HCT116 (cell line): Measurements from ENCODE around the gene PACSIN2. TPM values are rescaled to one million over a fixed set of nuclear protein-coding genes. Genes with fewer than 3 reads are reported as not detected.

Experiments
- ATAC-seq: fragments of 200-7000 bp; cut with Tn5 transposase; 2 replicates; pipeline ENCODE4 v1.9.1; 2020; ENCODE audit warnings: mild to moderate bottlenecking, moderate library complexity
- BruUV-seq: library from RNA; stranded (reverse); fragments of 400-500 nt; replicated peaks from 2 replicates; lab custom pipeline; 2021; lab: Mats Ljungman, UMichigan
- CTCF ChIA-PET: fragments of 300-600 bp; sonication (Branson Sonifier 250); formaldehyde crosslinking; loops from one replicate; lab custom pipeline; 2021; ENCODE audit warnings: antibody characterized with exemption; lab: Charles Lee
- POLR2A ChIA-PET: fragments of 300-600, 350-600 bp; sonication (Branson Sonifier 250); formaldehyde crosslinking; loops from one replicate; lab custom pipeline; 2021; ENCODE audit warnings: antibody characterized with exemption; lab: Charles Lee
- RAD21 ChIA-PET, 2 experiments: fragments of 300-600 bp; sonication (Branson Sonifier 250); formaldehyde crosslinking; loops; one replicate each; lab custom pipeline; 2023; ENCODE audit warnings: low total read pairs in 2 of 2; ENCODE audit not compliant: uncharacterized antibody in 2 of 2, unreplicated experiment in 2 of 2, low non-redundant PET in 1 of 2; lab: Charles Lee
- DNase-seq: peaks from one replicate; pipeline ENCODE4 v3.0.0-alpha.2; 2010; ENCODE audit warnings: low read depth, low spot score
- H2AFZ ChIP-seq: fragments of 200-600 bp; shearing (Covaris generic), sonication (generic); 2 replicates; pipeline ENCODE4 v1.6.1; 2017; ENCODE audit warnings: low read depth, mixed run types, mixed read lengths, antibody characterized with exemption, low read length; ENCODE audit not compliant: poor library complexity, severe bottlenecking
- H3K27ac ChIP-seq: 2 replicates; pipeline ENCODE4 v1.5.1; 2012; ENCODE audit warnings: low read depth, low read length
- H3K27me3 ChIP-seq: fragments of 200-600 bp; sonication (generic); 2 replicates; pipeline ENCODE4 v1.6.1; 2016; ENCODE audit warnings: mixed run types, low read length, mixed read lengths; ENCODE audit not compliant: insufficient read depth
- H3K36me3 ChIP-seq, 2 experiments: fragments of 200-500 bp in 1 of 2; fragments of 200-600 bp in 1 of 2; sonication (Bioruptor generic) in 1 of 2; sonication (generic) in 1 of 2; 2 replicates each; pipeline versions ENCODE4 v1.5.1 to v1.6.1; 2014 to 2016; ENCODE audit warnings: low read length in 2 of 2, inconsistent platforms in 1 of 2, mixed read lengths in 1 of 2, mixed run types in 1 of 2; ENCODE audit not compliant: insufficient read depth in 2 of 2, control insufficient read depth in 1 of 2
- H3K4me1 ChIP-seq, 2 experiments: fragments of 200-600 bp in 1 of 2; sonication (generic) in 1 of 2; 2 replicates each; pipeline versions ENCODE4 v1.5.1 to v1.6.1; 2012 to 2017; ENCODE audit warnings: low read length in 2 of 2, inconsistent platforms in 1 of 2, mild to moderate bottlenecking in 1 of 2, mixed read lengths in 1 of 2, mixed run types in 1 of 2, moderate library complexity in 1 of 2; ENCODE audit not compliant: insufficient read depth in 2 of 2, control insufficient read depth in 1 of 2
- H3K4me2 ChIP-seq: fragments of 200-600 bp; sonication (generic); 2 replicates; pipeline ENCODE4 v1.6.1; 2017; ENCODE audit warnings: mixed run types, low read length, mixed read lengths
- H3K4me3 ChIP-seq, 2 experiments: fragments of 200-600 bp in 1 of 2; sonication (generic) in 1 of 2; replicated peaks in 1 of 2; 2 replicates each; pipeline ENCODE4 v1.5.1; 2011 to 2016; ENCODE audit warnings: low read length in 2 of 2, control low read depth in 1 of 2, low read depth in 1 of 2, mild to moderate bottlenecking in 1 of 2, mixed read lengths in 1 of 2, mixed run types in 1 of 2
- H3K79me2 ChIP-seq: fragments of 200-600 bp; sonication (generic); 2 replicates; pipeline ENCODE4 v1.6.1; 2017; ENCODE audit warnings: mild to moderate bottlenecking, mixed run types, low read length, moderate library complexity, mixed read lengths; ENCODE audit not compliant: insufficient read depth
- H3K9ac ChIP-seq: fragments of 200-600 bp; sonication (generic); 2 replicates; pipeline ENCODE4 v1.6.1; 2016; ENCODE audit warnings: low read length, mixed read lengths
- H3K9me2 ChIP-seq: fragments of 200-600 bp; sonication (generic), shearing (Covaris generic); 2 replicates; pipeline ENCODE4 v1.6.1; 2017; ENCODE audit warnings: mixed run types, mild to moderate bottlenecking, moderate library complexity; ENCODE audit not compliant: insufficient read depth
- H3K9me3 ChIP-seq, 2 experiments: fragments of 200-500 bp in 1 of 2; fragments of 200-600 bp in 1 of 2; sonication (Bioruptor generic) in 1 of 2; sonication (generic) in 1 of 2; 2 replicates each; pipeline ENCODE4 v1.6.1; 2014 to 2017; ENCODE audit warnings: low read length in 2 of 2, mixed read lengths in 2 of 2, inconsistent platforms in 1 of 2, low read depth in 1 of 2, mild to moderate bottlenecking in 1 of 2, mixed run types in 1 of 2, moderate library complexity in 1 of 2; ENCODE audit not compliant: control insufficient read depth in 1 of 2, insufficient read depth in 1 of 2
- H4K20me1 ChIP-seq: fragments of 200-600 bp; sonication (generic), shearing (Covaris generic); 2 replicates; pipeline ENCODE4 v1.6.1; 2017; ENCODE audit warnings: mixed run types, mild to moderate bottlenecking, moderate library complexity; ENCODE audit not compliant: insufficient read depth
- CBX3 ChIP-seq: IDR thresholded peaks from 2 replicates; pipeline ENCODE4 v1.6.1; 2012; ENCODE audit warnings: low read depth
- CEBPB ChIP-seq: IDR thresholded peaks from 2 replicates; pipeline ENCODE4 v1.6.1; 2012; ENCODE audit warnings: low read depth
- ELF1 ChIP-seq: IDR thresholded peaks from 2 replicates; pipeline ENCODE4 v1.6.1; 2012; ENCODE audit warnings: low read depth, borderline replicate concordance
- EZH2 ChIP-seq: fragments of 200-600 bp; sonication (generic); IDR thresholded peaks from 2 replicates; pipeline ENCODE4 v1.6.1; 2017; ENCODE audit warnings: antibody characterized with exemption, mixed run types
- EZH2phosphoT487 ChIP-seq: fragments of 200-600 bp; IDR thresholded peaks from 2 replicates; pipeline ENCODE4 v1.6.1; 2018; ENCODE audit warnings: antibody characterized with exemption, borderline replicate concordance
- FOSL1 ChIP-seq: IDR thresholded peaks from 2 replicates; pipeline ENCODE4 v1.6.1; 2012; ENCODE audit warnings: low read depth
- POLR2A ChIP-seq: IDR thresholded peaks from 2 replicates; pipeline ENCODE4 v1.7.0; 2011; ENCODE audit warnings: borderline replicate concordance; ENCODE audit not compliant: insufficient read depth, insufficient read length; ENCODE audit errors: extremely low read depth
- RAD21 ChIP-seq: IDR thresholded peaks from 2 replicates; pipeline ENCODE4 v1.6.1; 2012; ENCODE audit warnings: low read depth, mild to moderate bottlenecking
- TCF7L2 ChIP-seq: IDR thresholded peaks from 2 replicates; pipeline ENCODE4 v1.7.0; 2011; ENCODE audit warnings: borderline replicate concordance, inconsistent platforms; ENCODE audit not compliant: insufficient read depth, insufficient read length; ENCODE audit errors: extremely low read depth
- YY1 ChIP-seq: IDR thresholded peaks from 2 replicates; pipeline ENCODE4 v1.6.1; 2011; ENCODE audit warnings: low read length, low read depth, moderate library complexity, mild to moderate bottlenecking; ENCODE audit not compliant: insufficient replicate concordance; ENCODE audit errors: extremely low read depth
- ZFX ChIP-seq: fragments of 450-650 bp; IDR thresholded peaks from 2 replicates; pipeline ENCODE4 v1.6.1; 2017
- ZNF274 ChIP-seq: fragments of 200-500 bp; sonication (Bioruptor generic); IDR thresholded peaks from 2 replicates; pipeline ENCODE4 v1.6.1; 2014; ENCODE audit warnings: mild to moderate bottlenecking, low read depth, low read length, inconsistent platforms
- intact Hi-C: fragments of 100-400 bp; cut with micrococcal nuclease; formaldehyde crosslinking; loops from 2 replicates; pipeline ENCODE4 v1.10.0; 2022
- total RNA-seq: library from RNA; stranded (reverse); gene quantifications from one replicate; pipeline ENCODE4 v1.2.1, GENCODE V29; 2021; ENCODE audit not compliant: unreplicated experiment
- TF ChIP-seq, protein P1 (sequence below): IDR thresholded peaks from 2 replicates; pipeline ENCODE4 v1.6.1; 2012
- TF ChIP-seq, protein P2 (sequence below): IDR thresholded peaks from 2 replicates; pipeline ENCODE4 v1.6.1; 2012
- TF ChIP-seq, protein P3 (sequence below), 3 experiments: fragments of 200-600 bp in 1 of 3; sonication (generic) in 1 of 3; IDR thresholded peaks in 2 of 3; conservative IDR thresholded peaks in 1 of 3; 2 replicates each; pipeline ENCODE4 v1.5.1; 2012 to 2017; ENCODE audit warnings: low read depth in 2 of 3, low read length in 2 of 3, antibody characterized with exemption in 1 of 3, borderline replicate concordance in 1 of 3, control low read depth in 1 of 3, mild to moderate bottlenecking in 1 of 3, mixed read lengths in 1 of 3, mixed run types in 1 of 3, moderate library complexity in 1 of 3; ENCODE audit not compliant: insufficient read depth in 1 of 3

PACSIN2 gene
- total RNA-seq, 1 experiment from 2014 or later, result 48.2 TPM

DNA sequence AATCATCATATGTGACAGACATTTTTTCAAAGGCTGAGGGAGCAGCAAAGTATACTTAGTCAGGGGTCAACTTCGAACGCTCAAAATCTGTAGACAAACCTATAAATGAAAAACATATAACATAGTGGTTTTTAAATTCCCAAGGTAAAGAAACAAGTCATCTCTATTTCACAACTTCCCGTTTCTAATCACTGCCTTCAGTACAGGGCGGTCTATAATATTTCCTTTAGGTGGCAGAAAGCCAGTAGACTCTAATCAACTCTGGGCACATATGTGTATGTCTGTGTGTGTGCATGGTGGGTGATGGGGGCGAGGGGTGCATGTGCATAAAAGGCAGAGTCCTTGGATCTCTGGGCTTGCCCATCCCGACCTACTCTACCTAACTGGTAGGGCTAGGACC, 102.9 kb downstream of the PACSIN2 start (continued):
- TF ChIP-seq TCF7L2 (no peak), CEBPB (no peak)

DNA sequence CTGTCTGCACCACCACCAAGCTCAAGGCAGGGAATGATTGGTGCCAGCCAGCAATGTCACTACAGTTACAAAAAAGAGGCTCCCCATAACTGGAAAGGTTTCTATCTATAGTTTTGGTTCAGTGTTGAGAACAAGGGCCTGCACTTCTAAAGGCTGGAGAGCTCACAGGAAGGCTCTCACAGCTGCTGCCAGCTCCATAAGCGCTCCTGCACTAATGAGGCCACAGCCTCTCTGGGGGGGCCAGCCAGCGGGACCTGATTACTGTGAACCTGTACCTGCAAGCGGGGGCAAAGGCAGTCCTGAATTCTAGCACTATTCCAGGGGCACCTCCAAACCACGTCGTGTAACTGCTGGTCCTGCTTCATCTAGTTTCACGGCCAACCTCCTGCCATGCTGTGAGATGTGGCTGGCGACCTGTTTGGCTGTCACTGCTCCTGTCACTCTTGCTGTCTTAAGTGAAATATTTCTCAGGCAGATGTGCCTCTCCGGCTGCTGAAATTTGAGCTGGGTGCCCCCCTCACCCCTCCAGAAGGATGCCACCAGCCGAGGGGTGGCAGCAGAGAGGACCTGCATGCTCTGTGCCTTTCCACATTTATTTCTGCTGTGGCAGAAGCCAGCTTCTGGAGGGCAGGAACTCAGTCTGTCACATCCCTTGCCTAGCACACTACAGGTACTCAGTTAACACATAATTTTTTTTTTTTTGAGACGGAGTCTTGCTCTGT, 104.6 kb downstream of the PACSIN2 start:
- peaks cover 7% of the 10 kb centered on the region; the same call in 1 of the 2 replicates for H3K79me2 ChIP-seq
- RAD21 ChIA-PET, result interaction anchor here in 1 of 2 experiments (0.5 to 0.7 kb wide), 2 partner anchors 27 to 1005 kb away, joined by 3 to 4 read pairs; no protein-coding TSS in a partner anchor

DNA sequence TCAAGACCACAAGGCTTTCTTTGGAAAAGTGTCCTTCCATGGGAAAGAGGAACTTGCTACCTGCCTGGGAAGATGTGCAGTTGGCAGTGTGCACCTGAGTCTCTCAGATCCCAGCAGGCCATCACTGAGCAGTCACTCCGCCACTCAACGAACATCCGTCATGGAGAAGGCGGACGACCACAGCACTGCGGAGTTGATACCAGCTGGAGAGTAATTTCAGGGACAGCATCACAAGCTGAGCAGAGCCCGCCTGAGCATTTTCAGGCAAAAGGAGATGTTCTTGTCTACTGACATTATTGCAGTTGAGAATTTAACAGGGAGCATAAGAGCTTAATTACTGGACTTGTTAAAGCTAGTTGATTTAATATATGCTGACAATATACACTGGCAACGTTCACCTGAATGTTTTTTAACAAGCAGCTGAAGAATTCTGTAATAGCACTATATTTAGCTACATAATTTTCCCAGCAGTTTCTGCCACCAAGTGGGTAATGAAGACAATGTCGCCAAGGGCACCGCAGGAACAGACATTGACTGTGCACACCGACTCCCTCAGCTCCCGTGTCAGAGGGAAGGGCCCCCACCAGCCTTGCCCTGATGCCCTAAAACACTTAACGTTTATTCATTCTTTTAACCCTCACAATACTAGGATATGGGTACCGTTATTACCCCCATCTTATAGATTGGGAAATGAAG, 105.4 kb downstream of the PACSIN2 start:
- RAD21 ChIA-PET, result interaction anchor here in 1 of 2 experiments (0.5 kb wide), 1 partner anchor 1006 kb away, joined by 3 read pairs; no protein-coding TSS in a partner anchor
- Histone ChIP-seq H3K36me3 (peaks cover 0 to 2% of the 10 kb centered on the region in 2 experiments; a peak in 2 of 4 replicates), H3K9me3 (no peaks in the 10 kb centered on the region), H3K27ac (no peak overlapping the region), H3K27me3 (no peaks in the 10 kb centered on the region), H3K79me2 (peaks cover 4% of the 10 kb centered on the region; the same call in 1 of the 2 replicates), H4K20me1 (no peaks in the 10 kb centered on the region), H3K4me3 (no peak overlapping the region), H3K9ac (no peak overlapping the region), H3K4me2 (no peak overlapping the region), H2AFZ (no peak overlapping the region), H3K4me1 (peaks cover 0 to 3% of the 10 kb centered on the region in 2 experiments; a peak in 1 of 4 replicates), H3K9me2 (no peaks in the 10 kb centered on the region)
- ATAC-seq, result no peak
- BruUV-seq, result no TSS peak
- DNase-seq, result no peak
- intact Hi-C loops, result no loop called here
- POLR2A ChIA-PET, result no interaction called here
- CTCF ChIA-PET, result no interaction called here
- TF ChIP-seq ELF1, result no peak
- TF ChIP-seq, protein P1, sequence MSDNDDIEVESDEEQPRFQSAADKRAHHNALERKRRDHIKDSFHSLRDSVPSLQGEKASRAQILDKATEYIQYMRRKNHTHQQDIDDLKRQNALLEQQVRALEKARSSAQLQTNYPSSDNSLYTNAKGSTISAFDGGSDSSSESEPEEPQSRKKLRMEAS, result no peak
- TF ChIP-seq FOSL1, result no peak
- no peak for TF ChIP-seq CBX3
- TF ChIP-seq, protein P2, sequence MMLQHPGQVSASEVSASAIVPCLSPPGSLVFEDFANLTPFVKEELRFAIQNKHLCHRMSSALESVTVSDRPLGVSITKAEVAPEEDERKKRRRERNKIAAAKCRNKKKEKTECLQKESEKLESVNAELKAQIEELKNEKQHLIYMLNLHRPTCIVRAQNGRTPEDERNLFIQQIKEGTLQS, result no peak
- no peak for TF ChIP-seq ZFX
- TF ChIP-seq POLR2A, result no peak
- TF ChIP-seq YY1, result no peak
- no peak for TF ChIP-seq EZH2
- no peak for TF ChIP-seq CEBPB
- TF ChIP-seq, protein P3, sequence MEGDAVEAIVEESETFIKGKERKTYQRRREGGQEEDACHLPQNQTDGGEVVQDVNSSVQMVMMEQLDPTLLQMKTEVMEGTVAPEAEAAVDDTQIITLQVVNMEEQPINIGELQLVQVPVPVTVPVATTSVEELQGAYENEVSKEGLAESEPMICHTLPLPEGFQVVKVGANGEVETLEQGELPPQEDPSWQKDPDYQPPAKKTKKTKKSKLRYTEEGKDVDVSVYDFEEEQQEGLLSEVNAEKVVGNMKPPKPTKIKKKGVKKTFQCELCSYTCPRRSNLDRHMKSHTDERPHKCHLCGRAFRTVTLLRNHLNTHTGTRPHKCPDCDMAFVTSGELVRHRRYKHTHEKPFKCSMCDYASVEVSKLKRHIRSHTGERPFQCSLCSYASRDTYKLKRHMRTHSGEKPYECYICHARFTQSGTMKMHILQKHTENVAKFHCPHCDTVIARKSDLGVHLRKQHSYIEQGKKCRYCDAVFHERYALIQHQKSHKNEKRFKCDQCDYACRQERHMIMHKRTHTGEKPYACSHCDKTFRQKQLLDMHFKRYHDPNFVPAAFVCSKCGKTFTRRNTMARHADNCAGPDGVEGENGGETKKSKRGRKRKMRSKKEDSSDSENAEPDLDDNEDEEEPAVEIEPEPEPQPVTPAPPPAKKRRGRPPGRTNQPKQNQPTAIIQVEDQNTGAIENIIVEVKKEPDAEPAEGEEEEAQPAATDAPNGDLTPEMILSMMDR (IDR thresholded peaks at IDR 0.05 in 2 of 3, conservative IDR thresholded peaks at IDR 0.05 in 1 of 3; ENCODE audit: borderline replicate concordance in 1 of 3, insufficient read depth in 1 of 3, low read depth in 2 of 3, low read length in 2 of 3), result no peak
- TF ChIP-seq TCF7L2, result no peak

More for the DNA sequence above, 104.6 kb downstream of the PACSIN2 start:
- ChIA-PET POLR2A (no interaction called here), CTCF (no interaction called here)
- Histone ChIP-seq H3K4me3 (no peak overlapping the region), H3K36me3 (peaks cover 0 to 2% of the 10 kb centered on the region in 2 experiments; a peak in 2 of 4 replicates), H4K20me1 (no peaks in the 10 kb centered on the region), H3K27me3 (no peaks in the 10 kb centered on the region), H2AFZ (no peak overlapping the region), H3K9ac (no peak overlapping the region), H3K4me1 (peaks cover 0 to 3% of the 10 kb centered on the region in 2 experiments; a peak in 1 of 4 replicates), H3K4me2 (no peak overlapping the region), H3K27ac (no peak overlapping the region), H3K9me2 (no peaks in the 10 kb centered on the region), H3K9me3 (no peaks in the 10 kb centered on the region)
- ATAC-seq (peak; percentile 63; the same call in 1 of the 2 replicates), DNase-seq (no peak)
- intact Hi-C loops, result no loop called here
- TF ChIP-seq RAD21 (0 out of 2 replicates have a peak, but pooled peaks have one; percentile 9), ZNF274 (no peak), EZH2phosphoT487 (no peak)
- BruUV-seq, result TSS peak; percentile 25
